ENCODE results near the gene TENT5A.

Gene TENT5A

GRCh38 chr6:81752084-81752920 is at the start of gene TENT5A:
TENT5A (minus strand) TSS chr6:81752681; CDS start chr6:81752141, 540 bp downstream.
- Histone ChIP-seq H3K4me1 (ENCODE audit: insufficient read depth, low read length) (peaks cover 33% of the 10 kb centered on the region), H3K9me3 (ENCODE audit: low read length) (no peaks in the 10 kb centered on the region), H3K36me3 (ENCODE audit: insufficient read depth, low read length) (peaks cover 24% of the 10 kb centered on the region), H3K27me3 (ENCODE audit: insufficient read depth, low read length) (no peaks in the 10 kb centered on the region), H2AFZ (ENCODE audit: low read depth, low read length) (peak within 1 kb of the TSS; percentile 76), H3K4me3 (ENCODE audit: low read length) (peak within 1 kb of the TSS; percentile 98)

- Histone ChIP-seq H3K4me3 (ENCODE audit: low read length) (no peak overlapping the region), H3K4me1 (ENCODE audit: insufficient read depth, low read length) (no peaks in the 10 kb centered on the region), H2AFZ (ENCODE audit: low read depth, low read length) (no peak overlapping the region), H3K36me3 (ENCODE audit: insufficient read depth, low read length) (no peaks in the 10 kb centered on the region), H3K27me3 (ENCODE audit: insufficient read depth, low read length) (no peaks in the 10 kb centered on the region), H3K9me3 (ENCODE audit: low read length) (no peaks in the 10 kb centered on the region)
Measured at GRCh38 chr6:81801489-81801888, 49.0 kb upstream of the TENT5A start.

GRCh38 chr6:81800666-81801065 is 48.2 kb upstream of the TENT5A start:
- Histone ChIP-seq H3K4me3 (ENCODE audit: low read length) (no peak overlapping the region), H3K9me3 (ENCODE audit: low read length) (no peaks in the 10 kb centered on the region), H3K4me1 (ENCODE audit: insufficient read depth, low read length) (no peaks in the 10 kb centered on the region), H2AFZ (ENCODE audit: low read depth, low read length) (no peak overlapping the region), H3K36me3 (ENCODE audit: insufficient read depth, low read length) (no peaks in the 10 kb centered on the region), H3K27me3 (ENCODE audit: insufficient read depth, low read length) (no peaks in the 10 kb centered on the region)

GRCh38 chr6:81799323-81799722 is 46.8 kb upstream of the TENT5A start:
- Histone ChIP-seq H3K36me3 (ENCODE audit: insufficient read depth, low read length) (no peaks in the 10 kb centered on the region), H2AFZ (ENCODE audit: low read depth, low read length) (no peak overlapping the region)

GRCh38 chr6:81797591-81797990 is 45.1 kb upstream of the TENT5A start:
- H3K9me3 ChIP-seq (ENCODE audit: low read length) = no peaks in the 10 kb centered on the region
- no peaks in the 10 kb centered on the region for H3K27me3 ChIP-seq (ENCODE audit: insufficient read depth, low read length)
- H3K4me1 ChIP-seq (ENCODE audit: insufficient read depth, low read length) = peaks cover 4% of the 10 kb centered on the region
- no peak overlapping the region for H3K4me3 ChIP-seq (ENCODE audit: low read length)
- no peaks in the 10 kb centered on the region for H3K36me3 ChIP-seq (ENCODE audit: insufficient read depth, low read length)
- no peak overlapping the region for H2AFZ ChIP-seq (ENCODE audit: low read depth, low read length)

More at GRCh38 chr6:81799323-81799722, 46.8 kb upstream of the TENT5A start:
- H3K4me3 ChIP-seq (ENCODE audit: low read length) = no peak overlapping the region
- H3K4me1 ChIP-seq (ENCODE audit: insufficient read depth, low read length) = no peaks in the 10 kb centered on the region
- no peaks in the 10 kb centered on the region for H3K9me3 ChIP-seq (ENCODE audit: low read length)
- no peaks in the 10 kb centered on the region for H3K27me3 ChIP-seq (ENCODE audit: insufficient read depth, low read length)

- Histone ChIP-seq H3K4me3 (ENCODE audit: low read length) (no peak overlapping the region), H3K4me1 (ENCODE audit: insufficient read depth, low read length) (peaks cover 4% of the 10 kb centered on the region), H3K9me3 (ENCODE audit: low read length) (no peaks in the 10 kb centered on the region), H3K36me3 (ENCODE audit: insufficient read depth, low read length) (no peaks in the 10 kb centered on the region), H3K27me3 (ENCODE audit: insufficient read depth, low read length) (no peaks in the 10 kb centered on the region), H2AFZ (ENCODE audit: low read depth, low read length) (no peak overlapping the region)
Measured at GRCh38 chr6:81795890-81796289, 43.4 kb upstream of the TENT5A start.

- H2AFZ ChIP-seq (ENCODE audit: low read depth, low read length) = no peak overlapping the region
- H3K36me3 ChIP-seq (ENCODE audit: insufficient read depth, low read length) = no peaks in the 10 kb centered on the region
- no peaks in the 10 kb centered on the region for H3K9me3 ChIP-seq (ENCODE audit: low read length)
- peaks cover 4% of the 10 kb centered on the region for H3K4me1 ChIP-seq (ENCODE audit: insufficient read depth, low read length)
- no peaks in the 10 kb centered on the region for H3K27me3 ChIP-seq (ENCODE audit: insufficient read depth, low read length)
- H3K4me3 ChIP-seq (ENCODE audit: low read length) = no peak overlapping the region
Measured at GRCh38 chr6:81793821-81794475, 41.5 kb upstream of the TENT5A start.

GRCh38 chr6:81792826-81793225 is 40.3 kb upstream of the TENT5A start:
- Histone ChIP-seq H2AFZ (ENCODE audit: low read depth, low read length) (no peak overlapping the region), H3K36me3 (ENCODE audit: insufficient read depth, low read length) (no peaks in the 10 kb centered on the region), H3K9me3 (ENCODE audit: low read length) (no peaks in the 10 kb centered on the region), H3K27me3 (ENCODE audit: insufficient read depth, low read length) (no peaks in the 10 kb centered on the region), H3K4me1 (ENCODE audit: insufficient read depth, low read length) (peaks cover 4% of the 10 kb centered on the region), H3K4me3 (ENCODE audit: low read length) (no peak overlapping the region)

GRCh38 chr6:81791756-81792155 is 39.3 kb upstream of the TENT5A start:
- no peak overlapping the region for H2AFZ ChIP-seq (ENCODE audit: low read depth, low read length)

GRCh38 chr6:81790034-81790433 is 37.6 kb upstream of the TENT5A start:
- H3K27me3 ChIP-seq (ENCODE audit: insufficient read depth, low read length) = no peaks in the 10 kb centered on the region
- H2AFZ ChIP-seq (ENCODE audit: low read depth, low read length) = no peak overlapping the region
- no peaks in the 10 kb centered on the region for H3K36me3 ChIP-seq (ENCODE audit: insufficient read depth, low read length)
- H3K4me1 ChIP-seq (ENCODE audit: insufficient read depth, low read length) = peaks cover 5% of the 10 kb centered on the region
- H3K4me3 ChIP-seq (ENCODE audit: low read length) = no peak overlapping the region
- no peaks in the 10 kb centered on the region for H3K9me3 ChIP-seq (ENCODE audit: low read length)

More at GRCh38 chr6:81791756-81792155, 39.3 kb upstream of the TENT5A start:
- H3K27me3 ChIP-seq (ENCODE audit: insufficient read depth, low read length) = no peaks in the 10 kb centered on the region
- H3K36me3 ChIP-seq (ENCODE audit: insufficient read depth, low read length) = no peaks in the 10 kb centered on the region
- no peaks in the 10 kb centered on the region for H3K9me3 ChIP-seq (ENCODE audit: low read length)
- H3K4me3 ChIP-seq (ENCODE audit: low read length) = no peak overlapping the region
- H3K4me1 ChIP-seq (ENCODE audit: insufficient read depth, low read length) = peaks cover 4% of the 10 kb centered on the region

GRCh38 chr6:81789291-81789690 is 36.8 kb upstream of the TENT5A start:
- H3K36me3 ChIP-seq (ENCODE audit: insufficient read depth, low read length) = no peaks in the 10 kb centered on the region
- H3K4me3 ChIP-seq (ENCODE audit: low read length) = no peak overlapping the region
- no peaks in the 10 kb centered on the region for H3K27me3 ChIP-seq (ENCODE audit: insufficient read depth, low read length)
- H2AFZ ChIP-seq (ENCODE audit: low read depth, low read length) = no peak overlapping the region
- peaks cover 5% of the 10 kb centered on the region for H3K4me1 ChIP-seq (ENCODE audit: insufficient read depth, low read length)
- H3K9me3 ChIP-seq (ENCODE audit: low read length) = no peaks in the 10 kb centered on the region

- Histone ChIP-seq H3K36me3 (ENCODE audit: insufficient read depth, low read length) (no peaks in the 10 kb centered on the region), H3K9me3 (ENCODE audit: low read length) (no peaks in the 10 kb centered on the region), H3K4me3 (ENCODE audit: low read length) (no peak overlapping the region), H3K27me3 (ENCODE audit: insufficient read depth, low read length) (no peaks in the 10 kb centered on the region), H2AFZ (ENCODE audit: low read depth, low read length) (no peak overlapping the region), H3K4me1 (ENCODE audit: insufficient read depth, low read length) (peaks cover 5% of the 10 kb centered on the region)
Measured at GRCh38 chr6:81788748-81789147, 36.3 kb upstream of the TENT5A start.

- Histone ChIP-seq H2AFZ (ENCODE audit: low read depth, low read length) (no peak overlapping the region), H3K9me3 (ENCODE audit: low read length) (no peaks in the 10 kb centered on the region), H3K36me3 (ENCODE audit: insufficient read depth, low read length) (no peaks in the 10 kb centered on the region), H3K27me3 (ENCODE audit: insufficient read depth, low read length) (no peaks in the 10 kb centered on the region), H3K4me3 (ENCODE audit: low read length) (no peak overlapping the region), H3K4me1 (ENCODE audit: insufficient read depth, low read length) (peaks cover 2% of the 10 kb centered on the region)
Measured at GRCh38 chr6:81787313-81788068, 35.0 kb upstream of the TENT5A start.
